Activated T-helper 1 cell treated with anti-CD3 and anti-CD28 coated beads, Interleukin-12 subunit alpha, Interleukin-12 subunit beta, Interleukin-2, Interleukin-4 antibody, amounts not matched to agents 30 ng/mL and 10 ng/mL and 1 ng/mL, durations not matched to agents 14 hours and 24 hours and 36 hours (primary cell): ENCODE measurements around the gene WDR45B. TPM values are rescaled to one million over a fixed set of nuclear protein-coding genes. Genes with fewer than 3 reads are reported as not detected.

Experiments
- DNase-seq: peaks from one replicate; pipeline ENCODE4 v3.0.0; 2021; ENCODE audit warnings: low spot score
- H3K27ac Mint-ChIP-seq: one replicate; pipeline ENCODE4 v1.8.0; 2021; ENCODE audit warnings: mild to moderate bottlenecking, mixed read lengths
- H3K27me3 Mint-ChIP-seq: one replicate; pipeline ENCODE4 v1.8.0; 2022; ENCODE audit warnings: mild to moderate bottlenecking, moderate library complexity, mixed read lengths; ENCODE audit not compliant: insufficient read depth
- H3K36me3 Mint-ChIP-seq: one replicate; pipeline ENCODE4 v1.8.0; 2021; ENCODE audit warnings: low read depth, mixed read lengths
- H3K4me1 Mint-ChIP-seq: one replicate; pipeline ENCODE4 v1.8.0; 2021; ENCODE audit warnings: low read depth, mixed read lengths
- H3K4me3 Mint-ChIP-seq: one replicate; pipeline ENCODE4 v1.8.0; 2021; ENCODE audit warnings: mild to moderate bottlenecking, moderate library complexity, mixed read lengths
- H3K9me3 Mint-ChIP-seq: one replicate; pipeline ENCODE4 v1.8.0; 2021; ENCODE audit warnings: mixed read lengths
- intact Hi-C: fragments of 100-400 bp; cut with micrococcal nuclease; formaldehyde crosslinking; loops from one replicate; pipeline ENCODE4 v1.15.1; 2024
- total RNA-seq: library from RNA; stranded (reverse); gene quantifications from 2 replicates; pipeline ENCODE4 v1.2.3, GENCODE V29; 2022

The WDR45B gene
- total RNA-seq, 1 donor from 2014 or later, result 55.1 TPM

- no peaks in the 10 kb centered on the region for H3K9me3 Mint-ChIP-seq
- DNase-seq, result no peak
- peak overlapping the region; percentile 73 for H3K27ac Mint-ChIP-seq
- peaks cover 43% of the 10 kb centered on the region for H3K36me3 Mint-ChIP-seq
- H3K4me3 Mint-ChIP-seq, result no peak overlapping the region
- intact Hi-C loops, result no loop called here
- H3K4me1 Mint-ChIP-seq, result peaks cover 16% of the 10 kb centered on the region
- no peaks in the 10 kb centered on the region for H3K27me3 Mint-ChIP-seq
Measured at GRCh38 chr17:82604532-82604931, 43.7 kb downstream of the WDR45B start.

GRCh38 chr17:82603981-82604448 lies 44.2 kb downstream of the WDR45B start:
- peaks cover 41% of the 10 kb centered on the region for H3K36me3 Mint-ChIP-seq
- H3K27ac Mint-ChIP-seq, result peak overlapping the region; percentile 73
- H3K4me1 Mint-ChIP-seq, result peaks cover 16% of the 10 kb centered on the region
- H3K9me3 Mint-ChIP-seq, result no peaks in the 10 kb centered on the region
- peak; percentile 51 for DNase-seq
- intact Hi-C loops, result no loop called here
- peak overlapping the region; percentile 15 for H3K4me3 Mint-ChIP-seq
- no peaks in the 10 kb centered on the region for H3K27me3 Mint-ChIP-seq

- intact Hi-C loops, result no loop called here
- Mint-ChIP-seq H3K27ac (peak overlapping the region; percentile 42), H3K36me3 (peaks cover 40% of the 10 kb centered on the region), H3K4me1 (peaks cover 16% of the 10 kb centered on the region), H3K9me3 (no peaks in the 10 kb centered on the region), H3K4me3 (no peak overlapping the region), H3K27me3 (no peaks in the 10 kb centered on the region)
- no peak for DNase-seq
Measured at GRCh38 chr17:82602986-82603710, 45.1 kb downstream of the WDR45B start.

GRCh38 chr17:82602487-82602886 lies 45.8 kb downstream of the WDR45B start:
- peaks cover 44% of the 10 kb centered on the region for H3K36me3 Mint-ChIP-seq

GRCh38 chr17:82601447-82602000 lies 46.7 kb downstream of the WDR45B start:
- H3K4me1 Mint-ChIP-seq, result peaks cover 16% of the 10 kb centered on the region
- no peaks in the 10 kb centered on the region for H3K9me3 Mint-ChIP-seq
- H3K27me3 Mint-ChIP-seq, result no peaks in the 10 kb centered on the region
- DNase-seq, result no peak
- intact Hi-C loops, result no loop called here
- no peak overlapping the region for H3K4me3 Mint-ChIP-seq
- H3K27ac Mint-ChIP-seq, result no peak overlapping the region
- H3K36me3 Mint-ChIP-seq, result peaks cover 43% of the 10 kb centered on the region

More at GRCh38 chr17:82602487-82602886, 45.8 kb downstream of the WDR45B start:
- Mint-ChIP-seq H3K9me3 (no peaks in the 10 kb centered on the region), H3K4me1 (peaks cover 16% of the 10 kb centered on the region), H3K4me3 (no peak overlapping the region), H3K27me3 (no peaks in the 10 kb centered on the region), H3K27ac (peak overlapping the region; percentile 29)
- intact Hi-C loops, result no loop called here
- DNase-seq, result no peak

GRCh38 chr17:82600731-82601446 lies 47.4 kb downstream of the WDR45B start:
- intact Hi-C loops, result no loop called here
- Mint-ChIP-seq H3K36me3 (peaks cover 44% of the 10 kb centered on the region), H3K9me3 (no peaks in the 10 kb centered on the region), H3K4me1 (peaks cover 16% of the 10 kb centered on the region), H3K4me3 (no peak overlapping the region), H3K27ac (no peak overlapping the region), H3K27me3 (no peaks in the 10 kb centered on the region)
- no peak for DNase-seq

- Mint-ChIP-seq H3K36me3 (peaks cover 42% of the 10 kb centered on the region), H3K27ac (no peak overlapping the region), H3K27me3 (no peaks in the 10 kb centered on the region), H3K4me1 (peaks cover 16% of the 10 kb centered on the region), H3K9me3 (no peaks in the 10 kb centered on the region), H3K4me3 (no peak overlapping the region)
- no peak for DNase-seq
- intact Hi-C loops, result no loop called here
Measured at GRCh38 chr17:82599674-82600661, 48.3 kb downstream of the WDR45B start.

- Mint-ChIP-seq H3K9me3 (no peaks in the 10 kb centered on the region), H3K27me3 (no peaks in the 10 kb centered on the region), H3K4me1 (peaks cover 20% of the 10 kb centered on the region), H3K4me3 (no peak overlapping the region), H3K27ac (no peak overlapping the region), H3K36me3 (peaks cover 29% of the 10 kb centered on the region)
- DNase-seq, result no peak
- intact Hi-C loops, result no loop called here
Measured at GRCh38 chr17:82598256-82599119, 49.8 kb downstream of the WDR45B start.

- Mint-ChIP-seq H3K27ac (no peak overlapping the region), H3K4me3 (no peak overlapping the region), H3K4me1 (peaks cover 28% of the 10 kb centered on the region), H3K9me3 (no peaks in the 10 kb centered on the region), H3K27me3 (no peaks in the 10 kb centered on the region), H3K36me3 (peaks cover 18% of the 10 kb centered on the region)
- no peak for DNase-seq
- intact Hi-C loops, result no loop called here
Measured at GRCh38 chr17:82596837-82597672, 51.2 kb downstream of the WDR45B start.

GRCh38 chr17:82596296-82596695 lies 51.9 kb downstream of the WDR45B start:
- H3K9me3 Mint-ChIP-seq, result no peaks in the 10 kb centered on the region
- no peak overlapping the region for H3K27ac Mint-ChIP-seq
- H3K4me3 Mint-ChIP-seq, result no peak overlapping the region
- no peaks in the 10 kb centered on the region for H3K27me3 Mint-ChIP-seq
- no peak for DNase-seq
- peaks cover 15% of the 10 kb centered on the region for H3K36me3 Mint-ChIP-seq
- intact Hi-C loops, result no loop called here
- peaks cover 36% of the 10 kb centered on the region for H3K4me1 Mint-ChIP-seq

- intact Hi-C loops, result no loop called here
- H3K27me3 Mint-ChIP-seq, result no peaks in the 10 kb centered on the region
- peaks cover 38% of the 10 kb centered on the region for H3K4me1 Mint-ChIP-seq
- H3K36me3 Mint-ChIP-seq, result peaks cover 11% of the 10 kb centered on the region
- DNase-seq, result no peak
- no peak overlapping the region for H3K27ac Mint-ChIP-seq
- H3K9me3 Mint-ChIP-seq, result no peaks in the 10 kb centered on the region
- no peak overlapping the region for H3K4me3 Mint-ChIP-seq
Measured at GRCh38 chr17:82595893-82596292, 52.4 kb downstream of the WDR45B start.
